ENCODE data around the gene BST1. TPM values are rescaled to one million over a fixed set of nuclear protein-coding genes. Genes with fewer than 3 reads are reported as not detected.

BST1 gene
- total RNA-seq, 1 donor from 2014 or later: 4.9 TPM

- TF ChIP-seq CTCF (IDR thresholded peaks at IDR 0.05; ENCODE audit: insufficient read depth, low read length, poor library complexity, severe bottlenecking): no peak
- Histone ChIP-seq H3K36me3 (ENCODE audit: control insufficient read depth, insufficient read depth, low read length) (no peaks in the 10 kb centered on the region), H3K27me3 (ENCODE audit: control insufficient read depth, insufficient read depth, low read length) (no peaks in the 10 kb centered on the region), H3K4me3 (ENCODE audit: low read depth, low read length) (no peak overlapping the region)
- DNase-seq (ENCODE audit: low read depth): no peak
Observed at GRCh38 chr4:15714646-15715435, 12.0 kb downstream of the BST1 start.

GRCh38 chr4:15716115-15716514, 13.2 kb downstream of the BST1 start:
- no peak for DNase-seq (ENCODE audit: low read depth)
- no peak overlapping the region for H3K4me3 ChIP-seq (ENCODE audit: low read depth, low read length)
- H3K27me3 ChIP-seq (ENCODE audit: control insufficient read depth, insufficient read depth, low read length): no peaks in the 10 kb centered on the region
- no peaks in the 10 kb centered on the region for H3K36me3 ChIP-seq (ENCODE audit: control insufficient read depth, insufficient read depth, low read length)
- TF ChIP-seq CTCF (IDR thresholded peaks at IDR 0.05; ENCODE audit: insufficient read depth, low read length, poor library complexity, severe bottlenecking): no peak

- DNase-seq (ENCODE audit: low read depth): no peak
- Histone ChIP-seq H3K27me3 (ENCODE audit: control insufficient read depth, insufficient read depth, low read length) (no peaks in the 10 kb centered on the region), H3K36me3 (ENCODE audit: control insufficient read depth, insufficient read depth, low read length) (no peaks in the 10 kb centered on the region), H3K4me3 (ENCODE audit: low read depth, low read length) (no peak overlapping the region)
- no peak for TF ChIP-seq CTCF (IDR thresholded peaks at IDR 0.05; ENCODE audit: insufficient read depth, low read length, poor library complexity, severe bottlenecking)
Observed at GRCh38 chr4:15717086-15717485, 14.2 kb downstream of the BST1 start.

- H3K4me3 ChIP-seq (ENCODE audit: low read depth, low read length): no peak overlapping the region
- H3K27me3 ChIP-seq (ENCODE audit: control insufficient read depth, insufficient read depth, low read length): no peaks in the 10 kb centered on the region
- TF ChIP-seq CTCF (IDR thresholded peaks at IDR 0.05; ENCODE audit: insufficient read depth, low read length, poor library complexity, severe bottlenecking): no peak
- DNase-seq (ENCODE audit: low read depth): no peak
- H3K36me3 ChIP-seq (ENCODE audit: control insufficient read depth, insufficient read depth, low read length): no peaks in the 10 kb centered on the region
Observed at GRCh38 chr4:15717657-15718416, 15.0 kb downstream of the BST1 start.

- Histone ChIP-seq H3K27me3 (ENCODE audit: control insufficient read depth, insufficient read depth, low read length) (no peaks in the 10 kb centered on the region), H3K4me3 (ENCODE audit: low read depth, low read length) (no peak overlapping the region), H3K36me3 (ENCODE audit: control insufficient read depth, insufficient read depth, low read length) (no peaks in the 10 kb centered on the region)
- TF ChIP-seq CTCF (IDR thresholded peaks at IDR 0.05; ENCODE audit: insufficient read depth, low read length, poor library complexity, severe bottlenecking): no peak
- DNase-seq (ENCODE audit: low read depth): no peak
Observed at GRCh38 chr4:15718465-15718864, 15.6 kb downstream of the BST1 start.

All from kidney epithelial cell (primary cell).